ENCODE data around the gene PELI2. TPM values are rescaled to one million over a fixed set of nuclear protein-coding genes. Genes with fewer than 3 reads are reported as not detected.

The PELI2 gene
- total RNA-seq, 3 donors from 2014 or later = 14.3 to 33.4 (median 30.8) TPM

- no peak for ATAC-seq
- Histone ChIP-seq H3K4me1 (ENCODE audit: low read depth) (no peaks in the 10 kb centered on the region), H3K9me3 (no peaks in the 10 kb centered on the region), H3K36me3 (ENCODE audit: low read depth) (no peaks in the 10 kb centered on the region), H3K4me3 (no peak overlapping the region)
- DNase-seq = no peak
- intact Hi-C loops (cut with DNase I, micrococcal nuclease) = no loop called here
- TF ChIP-seq CTCF (IDR thresholded peaks at IDR 0.05) = no peak
Observed at GRCh38 chr14:56313789-56314188, 195.6 kb downstream of the PELI2 start.

GRCh38 chr14:56318393-56319115 lies 200.3 kb downstream of the PELI2 start:
- no peaks in the 10 kb centered on the region for H3K36me3 ChIP-seq (ENCODE audit: low read depth)
- no peaks in the 10 kb centered on the region for H3K9me3 ChIP-seq
- no peak for TF ChIP-seq CTCF (IDR thresholded peaks at IDR 0.05)
- H3K4me3 ChIP-seq = no peak overlapping the region
- H3K4me1 ChIP-seq (ENCODE audit: low read depth) = no peaks in the 10 kb centered on the region
- intact Hi-C loops (cut with DNase I, micrococcal nuclease) = no loop called here
- no peak for ATAC-seq
- DNase-seq = no peak

GRCh38 chr14:56321861-56322260 lies 203.7 kb downstream of the PELI2 start:
- TF ChIP-seq CTCF (IDR thresholded peaks at IDR 0.05) = no peak
- intact Hi-C loops (cut with DNase I, micrococcal nuclease) = no loop called here
- Histone ChIP-seq H3K4me3 (no peak overlapping the region), H3K4me1 (ENCODE audit: low read depth) (no peaks in the 10 kb centered on the region), H3K36me3 (ENCODE audit: low read depth) (no peaks in the 10 kb centered on the region), H3K9me3 (no peaks in the 10 kb centered on the region)
- no peak for DNase-seq
- no peak for ATAC-seq

- Histone ChIP-seq H3K9me3 (no peaks in the 10 kb centered on the region), H3K36me3 (ENCODE audit: low read depth) (no peaks in the 10 kb centered on the region), H3K4me3 (no peak overlapping the region), H3K4me1 (ENCODE audit: low read depth) (no peaks in the 10 kb centered on the region)
- ATAC-seq = no peak
- no peak for DNase-seq
- intact Hi-C loops (cut with DNase I, micrococcal nuclease) = no loop called here
- no peak for TF ChIP-seq CTCF (IDR thresholded peaks at IDR 0.05)
Observed at GRCh38 chr14:56322531-56322930, 204.3 kb downstream of the PELI2 start.

- Histone ChIP-seq H3K9me3 (no peaks in the 10 kb centered on the region), H3K36me3 (ENCODE audit: low read depth) (no peaks in the 10 kb centered on the region), H3K4me1 (ENCODE audit: low read depth) (no peaks in the 10 kb centered on the region), H3K4me3 (no peak overlapping the region)
- TF ChIP-seq CTCF (IDR thresholded peaks at IDR 0.05) = no peak
- ATAC-seq (no peak), DNase-seq (no peak)
- intact Hi-C loops (cut with DNase I, micrococcal nuclease) = no loop called here
Observed at GRCh38 chr14:56324454-56324853, 206.2 kb downstream of the PELI2 start.

All from mucosa of descending colon (tissue), 3 donors.